Measurements from ENCODE around the gene KLHDC7A. TPM values are rescaled to one million over a fixed set of nuclear protein-coding genes. Genes with fewer than 3 reads are reported as not detected.

The KLHDC7A gene
- total RNA-seq, 1 donor from 2014 or later, result not detected

- Mint-ChIP-seq H3K9me3 (no peaks in the 10 kb centered on the region), H3K4me3 (ENCODE audit: low read depth) (no peak overlapping the region), H3K27me3 (ENCODE audit: low read depth) (no peaks in the 10 kb centered on the region), H3K27ac (no peak overlapping the region), H3K36me3 (ENCODE audit: low read depth) (no peaks in the 10 kb centered on the region), H3K4me1 (ENCODE audit: low read depth) (no peaks in the 10 kb centered on the region)
- no peak for DNase-seq (ENCODE audit: low spot score)
- intact Hi-C loops (cut with micrococcal nuclease), result no loop called here
Observed at GRCh38 chr1:18496497-18497235, 15.9 kb downstream of the KLHDC7A start.

GRCh38 chr1:18501833-18502232, 21.1 kb downstream of the KLHDC7A start:
- no peaks in the 10 kb centered on the region for H3K9me3 Mint-ChIP-seq
- H3K27me3 Mint-ChIP-seq (ENCODE audit: low read depth), result no peaks in the 10 kb centered on the region
- H3K27ac Mint-ChIP-seq, result no peak overlapping the region
- no peak overlapping the region for H3K4me3 Mint-ChIP-seq (ENCODE audit: low read depth)
- H3K36me3 Mint-ChIP-seq (ENCODE audit: low read depth), result no peaks in the 10 kb centered on the region
- intact Hi-C loops (cut with micrococcal nuclease), result no loop called here
- H3K4me1 Mint-ChIP-seq (ENCODE audit: low read depth), result no peaks in the 10 kb centered on the region
- no peak for DNase-seq (ENCODE audit: low spot score)

GRCh38 chr1:18504609-18505008, 23.9 kb downstream of the KLHDC7A start:
- no peak for DNase-seq (ENCODE audit: low spot score)
- H3K4me1 Mint-ChIP-seq (ENCODE audit: low read depth), result no peaks in the 10 kb centered on the region
- intact Hi-C loops (cut with micrococcal nuclease), result no loop called here
- no peaks in the 10 kb centered on the region for H3K27me3 Mint-ChIP-seq (ENCODE audit: low read depth)
- H3K27ac Mint-ChIP-seq, result no peak overlapping the region
- H3K36me3 Mint-ChIP-seq (ENCODE audit: low read depth), result no peaks in the 10 kb centered on the region
- no peaks in the 10 kb centered on the region for H3K9me3 Mint-ChIP-seq
- H3K4me3 Mint-ChIP-seq (ENCODE audit: low read depth), result no peak overlapping the region

- Mint-ChIP-seq H3K36me3 (ENCODE audit: low read depth) (no peaks in the 10 kb centered on the region), H3K9me3 (no peaks in the 10 kb centered on the region), H3K4me3 (ENCODE audit: low read depth) (no peak overlapping the region), H3K27ac (no peak overlapping the region), H3K4me1 (ENCODE audit: low read depth) (no peaks in the 10 kb centered on the region), H3K27me3 (ENCODE audit: low read depth) (no peaks in the 10 kb centered on the region)
- no peak for DNase-seq (ENCODE audit: low spot score)
- intact Hi-C loops (cut with micrococcal nuclease), result no loop called here
Observed at GRCh38 chr1:18505666-18506065, 24.9 kb downstream of the KLHDC7A start.

- no peak for DNase-seq (ENCODE audit: low spot score)
- no peaks in the 10 kb centered on the region for H3K36me3 Mint-ChIP-seq (ENCODE audit: low read depth)
- intact Hi-C loops (cut with micrococcal nuclease), result no loop called here
- peaks cover 3% of the 10 kb centered on the region for H3K9me3 Mint-ChIP-seq
- no peak overlapping the region for H3K27ac Mint-ChIP-seq
- no peak overlapping the region for H3K4me3 Mint-ChIP-seq (ENCODE audit: low read depth)
- H3K4me1 Mint-ChIP-seq (ENCODE audit: low read depth), result no peaks in the 10 kb centered on the region
- H3K27me3 Mint-ChIP-seq (ENCODE audit: low read depth), result no peaks in the 10 kb centered on the region
Observed at GRCh38 chr1:18508084-18508483, 27.4 kb downstream of the KLHDC7A start.

- H3K36me3 Mint-ChIP-seq (ENCODE audit: low read depth), result no peaks in the 10 kb centered on the region
- peaks cover 19% of the 10 kb centered on the region for H3K9me3 Mint-ChIP-seq
- no peak overlapping the region for H3K27ac Mint-ChIP-seq
- no peaks in the 10 kb centered on the region for H3K27me3 Mint-ChIP-seq (ENCODE audit: low read depth)
- no peak overlapping the region for H3K4me3 Mint-ChIP-seq (ENCODE audit: low read depth)
- intact Hi-C loops (cut with micrococcal nuclease), result no loop called here
- DNase-seq (ENCODE audit: low spot score), result no peak
- no peaks in the 10 kb centered on the region for H3K4me1 Mint-ChIP-seq (ENCODE audit: low read depth)
Observed at GRCh38 chr1:18511149-18511873, 30.6 kb downstream of the KLHDC7A start.

GRCh38 chr1:18511874-18512150, 31.1 kb downstream of the KLHDC7A start:
- Mint-ChIP-seq H3K9me3 (peaks cover 19% of the 10 kb centered on the region), H3K36me3 (ENCODE audit: low read depth) (no peaks in the 10 kb centered on the region), H3K4me3 (ENCODE audit: low read depth) (no peak overlapping the region), H3K27me3 (ENCODE audit: low read depth) (no peaks in the 10 kb centered on the region), H3K4me1 (ENCODE audit: low read depth) (no peaks in the 10 kb centered on the region), H3K27ac (no peak overlapping the region)
- intact Hi-C loops (cut with micrococcal nuclease), result no loop called here
- no peak for DNase-seq (ENCODE audit: low spot score)

- intact Hi-C loops (cut with micrococcal nuclease), result no loop called here
- no peaks in the 10 kb centered on the region for H3K36me3 Mint-ChIP-seq (ENCODE audit: low read depth)
- H3K27ac Mint-ChIP-seq, result no peak overlapping the region
- peaks cover 19% of the 10 kb centered on the region for H3K9me3 Mint-ChIP-seq
- H3K4me1 Mint-ChIP-seq (ENCODE audit: low read depth), result no peaks in the 10 kb centered on the region
- no peak overlapping the region for H3K4me3 Mint-ChIP-seq (ENCODE audit: low read depth)
- no peaks in the 10 kb centered on the region for H3K27me3 Mint-ChIP-seq (ENCODE audit: low read depth)
- DNase-seq (ENCODE audit: low spot score), result no peak
Observed at GRCh38 chr1:18512883-18513282, 32.2 kb downstream of the KLHDC7A start.

- no peak overlapping the region for H3K27ac Mint-ChIP-seq
- intact Hi-C loops (cut with micrococcal nuclease), result no loop called here
- no peak overlapping the region for H3K4me3 Mint-ChIP-seq (ENCODE audit: low read depth)
- DNase-seq (ENCODE audit: low spot score), result no peak
- no peaks in the 10 kb centered on the region for H3K4me1 Mint-ChIP-seq (ENCODE audit: low read depth)
- no peaks in the 10 kb centered on the region for H3K36me3 Mint-ChIP-seq (ENCODE audit: low read depth)
- H3K27me3 Mint-ChIP-seq (ENCODE audit: low read depth), result no peaks in the 10 kb centered on the region
- peaks cover 19% of the 10 kb centered on the region for H3K9me3 Mint-ChIP-seq
Observed at GRCh38 chr1:18513995-18514394, 33.3 kb downstream of the KLHDC7A start.

- Mint-ChIP-seq H3K9me3 (peaks cover 19% of the 10 kb centered on the region), H3K36me3 (ENCODE audit: low read depth) (no peaks in the 10 kb centered on the region), H3K4me3 (ENCODE audit: low read depth) (no peak overlapping the region), H3K4me1 (ENCODE audit: low read depth) (no peaks in the 10 kb centered on the region), H3K27ac (no peak overlapping the region), H3K27me3 (ENCODE audit: low read depth) (no peaks in the 10 kb centered on the region)
- DNase-seq (ENCODE audit: low spot score), result no peak
- intact Hi-C loops (cut with micrococcal nuclease), result no loop called here
Observed at GRCh38 chr1:18515120-18515667, 34.5 kb downstream of the KLHDC7A start.

- intact Hi-C loops (cut with micrococcal nuclease), result no loop called here
- no peak overlapping the region for H3K27ac Mint-ChIP-seq
- no peaks in the 10 kb centered on the region for H3K4me1 Mint-ChIP-seq (ENCODE audit: low read depth)
- H3K4me3 Mint-ChIP-seq (ENCODE audit: low read depth), result no peak overlapping the region
- no peak for DNase-seq (ENCODE audit: low spot score)
- peaks cover 19% of the 10 kb centered on the region for H3K9me3 Mint-ChIP-seq
- no peaks in the 10 kb centered on the region for H3K27me3 Mint-ChIP-seq (ENCODE audit: low read depth)
- no peaks in the 10 kb centered on the region for H3K36me3 Mint-ChIP-seq (ENCODE audit: low read depth)
Observed at GRCh38 chr1:18516473-18516872, 35.7 kb downstream of the KLHDC7A start.

- H3K27ac Mint-ChIP-seq, result no peak overlapping the region
Observed at GRCh38 chr1:18526436-18527275, 45.9 kb downstream of the KLHDC7A start.

GRCh38 chr1:18527514-18527913, 46.8 kb downstream of the KLHDC7A start:
- no peak overlapping the region for H3K4me3 Mint-ChIP-seq (ENCODE audit: low read depth)
- intact Hi-C loops (cut with micrococcal nuclease), result no loop called here
- H3K36me3 Mint-ChIP-seq (ENCODE audit: low read depth), result no peaks in the 10 kb centered on the region
- H3K27me3 Mint-ChIP-seq (ENCODE audit: low read depth), result peaks cover 2% of the 10 kb centered on the region
- H3K27ac Mint-ChIP-seq, result no peak overlapping the region
- H3K4me1 Mint-ChIP-seq (ENCODE audit: low read depth), result no peaks in the 10 kb centered on the region
- no peak for DNase-seq (ENCODE audit: low spot score)
- no peaks in the 10 kb centered on the region for H3K9me3 Mint-ChIP-seq

More at GRCh38 chr1:18526436-18527275, 45.9 kb downstream of the KLHDC7A start:
- no peak for DNase-seq (ENCODE audit: low spot score)
- no peak overlapping the region for H3K4me3 Mint-ChIP-seq (ENCODE audit: low read depth)
- peaks cover 2% of the 10 kb centered on the region for H3K27me3 Mint-ChIP-seq (ENCODE audit: low read depth)
- H3K36me3 Mint-ChIP-seq (ENCODE audit: low read depth), result no peaks in the 10 kb centered on the region
- intact Hi-C loops (cut with micrococcal nuclease), result no loop called here
- H3K9me3 Mint-ChIP-seq, result no peaks in the 10 kb centered on the region
- H3K4me1 Mint-ChIP-seq (ENCODE audit: low read depth), result no peaks in the 10 kb centered on the region
